Rectal smooth muscle tissue (tissue), 1 donor: ENCODE data around the gene MYORG.

Experiments
- H3K27ac ChIP-seq: one replicate; pipeline ENCODE4 v1.7.0; 2013; ENCODE audit warnings: low read depth, low read length, inconsistent platforms
- H3K27me3 ChIP-seq: one replicate; pipeline ENCODE4 v1.7.0; 2013; ENCODE audit warnings: low read length; ENCODE audit not compliant: control insufficient read depth, insufficient read depth
- H3K36me3 ChIP-seq: one replicate; pipeline ENCODE4 v1.7.0; 2013; ENCODE audit warnings: low read length; ENCODE audit not compliant: control insufficient read depth, insufficient read depth
- H3K4me1 ChIP-seq: one replicate; pipeline ENCODE4 v1.7.0; 2013; ENCODE audit warnings: low read length; ENCODE audit not compliant: control insufficient read depth, insufficient read depth
- H3K4me3 ChIP-seq: one replicate; pipeline ENCODE4 v1.7.0; 2013; ENCODE audit warnings: low read length
- H3K9ac ChIP-seq: one replicate; pipeline ENCODE4 v1.7.0; 2013; ENCODE audit warnings: low read length

Gene MYORG

DNA sequence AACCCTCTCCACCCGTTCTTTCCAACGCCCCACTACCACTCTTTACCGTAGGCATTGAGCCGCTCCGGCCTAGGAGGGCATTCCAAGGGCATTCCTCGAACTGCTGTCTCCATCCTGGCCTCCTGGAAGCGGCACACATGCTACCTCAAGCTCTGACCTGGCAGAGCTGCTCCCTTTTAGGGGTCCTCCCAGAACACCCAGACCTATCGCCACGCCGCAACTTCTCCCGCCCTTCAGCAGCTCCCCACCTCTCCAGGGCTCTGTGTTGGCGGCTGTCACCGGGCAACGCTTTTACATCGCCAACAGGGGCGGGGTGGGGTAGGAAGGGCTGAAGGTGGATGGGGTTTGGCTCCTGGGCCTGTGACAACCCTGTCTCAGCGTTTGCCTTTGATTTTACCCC lies 4.6 kb upstream of the MYORG start:
- peak overlapping the region; percentile 47 for H3K27ac ChIP-seq
- H3K27me3 ChIP-seq = no peaks in the 10 kb centered on the region
- peak overlapping the region; percentile 57 for H3K4me3 ChIP-seq
- H3K36me3 ChIP-seq = no peaks in the 10 kb centered on the region
- peaks cover 15% of the 10 kb centered on the region for H3K4me1 ChIP-seq
- peak overlapping the region; percentile 28 for H3K9ac ChIP-seq

DNA sequence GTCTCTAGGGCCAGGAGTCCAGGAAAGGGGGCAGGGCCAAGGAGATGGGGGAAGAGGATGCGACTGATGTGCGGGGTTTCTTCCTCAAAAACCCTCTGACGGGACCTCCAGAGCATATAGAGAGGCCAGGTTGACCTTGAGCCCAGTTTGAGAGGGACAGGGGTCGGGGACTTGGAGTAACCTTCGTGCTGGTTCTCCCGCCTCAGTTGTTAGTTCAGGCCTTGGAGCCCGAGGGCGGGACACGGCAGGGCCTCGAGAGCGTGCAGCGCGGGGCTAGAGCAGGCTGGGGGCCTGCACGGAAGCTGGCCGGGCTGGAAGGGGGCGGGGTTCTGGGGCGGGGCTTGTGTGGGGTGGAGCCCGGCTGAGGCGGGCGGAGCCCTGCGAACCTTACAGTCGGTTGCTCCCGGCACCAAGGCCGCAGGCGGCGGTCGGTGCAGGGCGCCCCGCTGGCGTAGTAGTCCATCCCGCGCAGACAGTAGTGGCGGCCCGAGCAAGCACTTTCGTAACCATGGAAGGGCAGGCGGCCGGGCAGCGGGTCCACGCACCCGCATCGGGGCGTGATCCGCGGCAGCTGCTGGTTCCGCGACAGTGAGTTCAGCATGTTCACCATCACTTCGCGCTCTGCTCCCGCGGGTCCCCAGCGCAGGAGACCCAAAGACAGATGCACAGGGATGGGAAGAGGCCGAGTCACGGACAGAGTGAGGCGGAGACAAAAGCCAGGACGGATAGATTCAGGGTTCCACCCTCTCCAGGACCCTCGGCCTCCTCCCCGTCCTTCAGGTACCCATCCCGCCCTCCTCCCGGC lies 4.0 kb upstream of the MYORG start:
- peak overlapping the region; percentile 57 for H3K9ac ChIP-seq
- H3K4me3 ChIP-seq = peak overlapping the region; percentile 62
- peak overlapping the region; percentile 73 for H3K27ac ChIP-seq
- no peaks in the 10 kb centered on the region for H3K27me3 ChIP-seq
- peaks cover 19% of the 10 kb centered on the region for H3K4me1 ChIP-seq
- no peaks in the 10 kb centered on the region for H3K36me3 ChIP-seq

DNA sequence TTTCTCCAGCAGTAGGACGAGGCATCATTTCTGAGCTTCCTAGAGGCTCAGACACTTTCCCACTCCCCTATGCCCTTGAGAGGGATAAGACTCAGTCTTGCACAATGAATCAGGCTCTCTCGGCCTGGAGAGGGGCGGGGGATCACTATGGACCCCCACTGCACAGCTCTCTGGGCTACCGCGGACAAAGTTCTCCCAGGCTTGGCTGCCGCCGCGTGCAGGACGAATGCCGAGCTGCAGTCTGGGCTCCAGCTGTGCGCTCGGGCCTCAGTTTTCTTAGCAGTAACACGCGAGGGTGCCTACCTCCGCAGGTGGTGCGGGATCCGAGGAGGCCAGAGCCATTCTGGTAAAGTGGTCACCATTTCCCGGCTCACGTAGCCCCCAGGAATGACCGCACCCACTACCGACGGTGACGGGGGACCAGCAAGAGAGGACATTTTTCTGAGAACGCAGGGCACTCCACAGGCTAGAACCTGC lies 3.4 kb upstream of the MYORG start:
- Histone ChIP-seq H3K9ac (peak overlapping the region; percentile 57), H3K4me1 (peaks cover 19% of the 10 kb centered on the region), H3K27ac (peak overlapping the region; percentile 73), H3K36me3 (no peaks in the 10 kb centered on the region), H3K4me3 (peak overlapping the region; percentile 62), H3K27me3 (no peaks in the 10 kb centered on the region)

- H3K27ac ChIP-seq = peak overlapping the region; percentile 73
- no peaks in the 10 kb centered on the region for H3K36me3 ChIP-seq
- peak overlapping the region; percentile 62 for H3K4me3 ChIP-seq
- H3K4me1 ChIP-seq = peaks cover 19% of the 10 kb centered on the region
- H3K27me3 ChIP-seq = no peaks in the 10 kb centered on the region
- H3K9ac ChIP-seq = no peak overlapping the region
These were observed 2.8 kb upstream of the MYORG start for GRCh38 chr9:34379334-34380033.

GRCh38 chr9:34378376-34379060 lies 1.8 kb upstream of the MYORG start:
- H3K9ac ChIP-seq = no peak overlapping the region

GRCh38 chr9:34377404-34377746 lies 677 bp upstream of the MYORG start:
- peak overlapping the region; percentile 57 for H3K9ac ChIP-seq
- peak overlapping the region; percentile 86 for H3K27ac ChIP-seq
- H3K4me1 ChIP-seq = peaks cover 19% of the 10 kb centered on the region

More at GRCh38 chr9:34378376-34379060, 1.8 kb upstream of the MYORG start:
- Histone ChIP-seq H3K27ac (peak overlapping the region; percentile 37), H3K4me3 (no peak overlapping the region), H3K27me3 (no peaks in the 10 kb centered on the region), H3K4me1 (peaks cover 19% of the 10 kb centered on the region), H3K36me3 (no peaks in the 10 kb centered on the region)

GRCh38 chr9:34375901-34376595 lies 650 bp downstream of the MYORG start:
- H3K4me1 ChIP-seq = peaks cover 19% of the 10 kb centered on the region
- H3K9ac ChIP-seq = peak overlapping the region; percentile 87
- peak overlapping the region; percentile 86 for H3K27ac ChIP-seq

More at GRCh38 chr9:34377404-34377746, 677 bp upstream of the MYORG start:
- Histone ChIP-seq H3K36me3 (no peaks in the 10 kb centered on the region), H3K27me3 (no peaks in the 10 kb centered on the region), H3K4me3 (peak overlapping the region; percentile 91)

DNA sequence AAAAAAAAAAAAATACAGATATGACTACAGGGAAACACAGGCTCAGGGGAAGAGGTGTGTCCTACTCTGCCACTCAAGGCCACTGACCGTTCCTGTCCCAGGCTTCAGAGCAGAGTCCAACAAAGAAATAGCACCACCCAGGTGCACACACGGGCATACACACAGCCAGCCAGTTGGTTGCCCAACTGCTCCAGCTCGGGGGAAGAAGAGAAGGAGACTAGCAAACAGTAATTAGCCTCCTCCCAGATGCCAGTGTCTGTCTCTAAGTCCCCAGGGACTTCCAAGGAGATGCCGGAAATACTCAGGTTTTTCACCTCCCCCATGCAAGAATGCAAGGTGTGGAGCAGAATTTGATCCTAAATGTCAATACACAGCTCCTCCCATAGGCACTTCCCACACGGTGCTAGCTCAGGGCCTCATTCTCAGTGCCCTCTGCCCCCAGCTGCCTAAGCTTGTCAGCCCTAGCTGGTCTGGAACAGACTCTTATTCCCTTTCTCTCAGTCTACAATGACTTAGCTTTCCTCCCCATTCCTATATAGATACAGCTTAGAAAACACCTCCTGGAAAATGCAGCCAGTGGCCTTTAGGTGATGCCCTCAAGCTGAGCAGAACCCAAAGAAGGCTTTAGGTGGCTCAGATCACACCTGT lies 1.7 kb downstream of the MYORG start:
- no peak overlapping the region for H3K27ac ChIP-seq
- no peaks in the 10 kb centered on the region for H3K27me3 ChIP-seq
- peaks cover 18% of the 10 kb centered on the region for H3K4me1 ChIP-seq
- no peak overlapping the region for H3K4me3 ChIP-seq
- peaks cover 7% of the 10 kb centered on the region for H3K36me3 ChIP-seq
- H3K9ac ChIP-seq = no peak overlapping the region

More at GRCh38 chr9:34375901-34376595, 650 bp downstream of the MYORG start:
- H3K36me3 ChIP-seq = no peaks in the 10 kb centered on the region
- peak overlapping the region; percentile 91 for H3K4me3 ChIP-seq
- no peaks in the 10 kb centered on the region for H3K27me3 ChIP-seq

GRCh38 chr9:34374339-34374738 lies 2.4 kb downstream of the MYORG start:
- H3K9ac ChIP-seq = no peak overlapping the region
- peak overlapping the region; percentile 28 for H3K4me3 ChIP-seq
- no peak overlapping the region for H3K27ac ChIP-seq
- H3K36me3 ChIP-seq = peaks cover 9% of the 10 kb centered on the region
- peaks cover 12% of the 10 kb centered on the region for H3K4me1 ChIP-seq
- no peaks in the 10 kb centered on the region for H3K27me3 ChIP-seq

DNA sequence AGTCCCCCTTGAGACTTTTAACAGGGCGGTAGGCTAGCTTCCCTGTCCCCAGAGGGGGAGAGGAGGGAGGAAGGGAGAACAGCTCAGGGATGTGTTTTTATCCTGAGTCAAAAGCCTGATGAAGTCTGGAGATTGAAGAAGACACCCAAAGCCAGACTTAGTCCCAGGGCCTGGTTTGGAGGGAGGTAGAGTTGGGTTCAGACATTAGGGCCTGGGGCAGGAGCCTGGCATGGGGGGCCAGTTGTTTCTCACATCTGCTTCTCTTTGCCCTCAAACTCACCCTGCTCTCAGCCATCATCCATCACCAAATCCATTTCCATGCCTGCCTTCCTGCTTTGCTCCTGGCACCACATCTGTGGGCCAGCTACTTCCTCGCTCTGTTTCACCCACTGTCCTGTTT lies 2.9 kb downstream of the MYORG start:
- H3K4me3 ChIP-seq = no peak overlapping the region
- H3K9ac ChIP-seq = no peak overlapping the region
- no peak overlapping the region for H3K27ac ChIP-seq
- no peaks in the 10 kb centered on the region for H3K27me3 ChIP-seq
- H3K4me1 ChIP-seq = peaks cover 7% of the 10 kb centered on the region
- H3K36me3 ChIP-seq = peaks cover 9% of the 10 kb centered on the region

DNA sequence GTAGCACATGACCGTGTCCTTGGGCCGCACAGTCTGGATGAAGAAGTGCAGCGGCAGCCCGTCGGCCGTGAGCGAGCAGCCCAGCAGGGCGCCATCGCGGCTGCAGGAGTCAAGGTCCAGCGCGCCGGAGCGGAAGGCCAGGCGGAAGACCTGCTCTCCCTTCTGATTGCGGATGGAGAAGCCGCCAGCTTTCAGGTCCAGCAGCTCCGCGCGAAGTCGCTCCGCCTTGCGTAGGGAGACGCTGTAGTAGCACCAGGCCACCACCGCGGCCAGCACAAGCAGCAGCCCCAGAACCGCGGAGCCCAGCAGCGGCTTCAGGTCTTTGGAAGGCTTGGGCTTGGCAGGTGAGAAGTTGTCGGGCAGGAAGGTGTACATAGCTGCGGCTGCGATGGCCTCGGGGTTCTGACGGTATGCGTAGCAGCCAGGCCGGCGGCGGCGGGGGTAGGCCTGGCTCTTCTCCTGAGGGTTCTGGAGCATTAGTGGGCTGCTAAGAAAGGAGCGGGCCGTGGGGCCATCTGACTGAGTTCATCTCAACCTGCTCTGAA lies 4.2 kb downstream of the MYORG start:
- Histone ChIP-seq H3K36me3 (peaks cover 12% of the 10 kb centered on the region), H3K9ac (no peak overlapping the region), H3K4me3 (no peak overlapping the region), H3K4me1 (peaks cover 7% of the 10 kb centered on the region), H3K27me3 (no peaks in the 10 kb centered on the region), H3K27ac (no peak overlapping the region)
